ENCODE measurements around the gene ENTPD1.

Gene ENTPD1

DNA sequence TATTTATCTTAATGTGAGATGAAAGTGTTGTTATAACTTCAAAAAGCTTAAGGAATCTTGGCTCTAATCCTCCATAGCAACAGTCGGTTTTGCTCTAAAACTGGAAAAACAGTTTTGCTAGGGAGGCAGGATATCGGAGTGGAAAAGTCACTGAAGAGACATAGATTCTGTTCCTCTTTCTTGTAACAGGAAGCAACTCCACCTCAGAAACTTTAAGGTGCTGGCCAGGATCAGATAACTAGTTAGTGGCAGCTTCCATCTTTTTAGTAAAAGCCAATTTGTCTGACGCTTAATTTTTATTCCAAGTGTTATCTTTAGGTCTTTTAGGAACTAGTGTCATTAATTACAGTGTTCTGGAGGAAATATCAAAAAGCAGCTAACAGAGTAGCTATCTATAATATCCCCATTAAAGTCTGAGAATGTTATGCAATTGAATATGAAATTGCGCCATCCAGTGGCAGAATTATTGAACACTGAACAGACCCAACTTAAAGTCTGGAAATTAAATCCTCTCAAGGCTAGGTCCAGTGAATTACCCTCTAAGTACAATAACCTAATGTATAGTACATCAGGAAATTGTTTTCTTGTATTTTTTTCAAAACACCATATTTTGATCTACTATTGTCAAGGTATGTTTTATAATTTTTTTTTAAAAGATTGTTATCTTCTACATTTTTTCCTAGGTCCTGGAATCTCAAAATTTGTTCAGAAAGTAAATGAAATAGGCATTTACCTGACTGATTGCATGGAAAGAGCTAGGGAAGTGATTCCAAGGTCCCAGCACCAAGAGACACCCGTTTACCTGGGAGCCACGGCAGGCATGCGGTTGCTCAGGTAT lies 85.9 kb downstream of the ENTPD1 start:
- Mint-ChIP-seq H3K4me3 (no peak overlapping the region), H3K4me1 (ENCODE audit: low read depth) (peaks cover 2% of the 10 kb centered on the region), H3K27ac (no peak overlapping the region), H3K27me3 (peaks cover 12% of the 10 kb centered on the region), H3K36me3 (no peaks in the 10 kb centered on the region), H3K9me3 (ENCODE audit: low read depth) (no peaks in the 10 kb centered on the region)

DNA sequence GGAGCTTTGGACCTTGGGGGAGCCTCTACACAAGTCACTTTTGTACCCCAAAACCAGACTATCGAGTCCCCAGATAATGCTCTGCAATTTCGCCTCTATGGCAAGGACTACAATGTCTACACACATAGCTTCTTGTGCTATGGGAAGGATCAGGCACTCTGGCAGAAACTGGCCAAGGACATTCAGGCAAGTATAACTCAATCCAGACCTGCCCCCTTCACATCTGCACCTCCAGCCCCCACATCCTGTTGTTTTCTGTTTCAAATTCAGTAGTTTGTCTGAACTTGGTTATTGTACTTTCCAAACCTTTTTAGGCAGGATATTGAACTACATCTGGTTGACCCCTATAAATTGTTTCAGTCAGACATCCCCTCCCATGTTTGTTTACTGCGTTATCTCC lies 89.4 kb downstream of the ENTPD1 start:
- H3K27ac Mint-ChIP-seq, result no peak overlapping the region
- H3K36me3 Mint-ChIP-seq, result no peaks in the 10 kb centered on the region
- H3K4me3 Mint-ChIP-seq, result no peak overlapping the region
- peaks cover 2% of the 10 kb centered on the region for H3K4me1 Mint-ChIP-seq (ENCODE audit: low read depth)
- peaks cover 12% of the 10 kb centered on the region for H3K27me3 Mint-ChIP-seq
- no peaks in the 10 kb centered on the region for H3K9me3 Mint-ChIP-seq (ENCODE audit: low read depth)

DNA sequence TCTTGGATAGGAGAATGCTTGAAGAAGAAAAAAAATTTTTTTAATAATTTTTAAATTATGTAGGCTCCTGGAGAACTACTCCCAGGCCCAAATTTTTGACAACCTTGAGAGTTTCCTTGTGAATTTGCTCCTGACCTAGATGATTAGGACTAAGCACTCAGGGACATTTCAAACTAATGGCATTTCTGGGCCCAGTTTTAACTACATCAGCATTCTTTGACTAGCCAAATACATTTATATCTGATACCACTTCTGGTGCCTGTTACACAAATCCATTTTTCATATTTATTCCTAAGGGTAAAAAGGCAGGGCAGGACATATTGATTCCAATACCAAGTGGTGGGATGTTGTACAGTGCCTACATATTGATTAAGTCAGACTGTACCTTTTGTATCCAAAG lies 91.0 kb downstream of the ENTPD1 start:
- no peak overlapping the region for H3K4me3 Mint-ChIP-seq
- H3K9me3 Mint-ChIP-seq (ENCODE audit: low read depth), result no peaks in the 10 kb centered on the region
- H3K27ac Mint-ChIP-seq, result no peak overlapping the region
- H3K36me3 Mint-ChIP-seq, result no peaks in the 10 kb centered on the region
- H3K27me3 Mint-ChIP-seq, result peaks cover 12% of the 10 kb centered on the region
- H3K4me1 Mint-ChIP-seq (ENCODE audit: low read depth), result no peaks in the 10 kb centered on the region

DNA sequence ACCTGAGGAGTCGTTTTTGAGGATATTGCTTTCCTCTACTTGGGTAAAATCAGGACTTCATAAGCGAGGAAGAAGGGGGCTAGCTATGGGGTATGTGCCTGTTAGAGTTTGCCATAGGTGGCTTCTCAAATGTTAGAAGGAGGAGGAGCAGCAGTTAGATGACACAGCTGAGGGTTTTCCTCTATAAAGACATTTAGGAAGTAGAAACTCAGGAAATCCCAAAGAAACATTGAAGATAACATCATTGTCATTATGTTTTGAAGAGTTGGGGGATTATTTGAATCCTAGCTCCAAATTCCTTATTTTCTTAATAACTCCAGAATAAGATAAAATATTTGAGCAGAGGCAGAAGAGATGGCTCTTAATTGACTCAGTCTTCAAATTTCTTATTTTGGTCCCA lies 92.9 kb downstream of the ENTPD1 start:
- H3K4me1 Mint-ChIP-seq (ENCODE audit: low read depth), result no peaks in the 10 kb centered on the region
- no peaks in the 10 kb centered on the region for H3K36me3 Mint-ChIP-seq
- H3K27ac Mint-ChIP-seq, result no peak overlapping the region
- no peaks in the 10 kb centered on the region for H3K9me3 Mint-ChIP-seq (ENCODE audit: low read depth)
- peaks cover 5% of the 10 kb centered on the region for H3K27me3 Mint-ChIP-seq
- H3K4me3 Mint-ChIP-seq, result no peak overlapping the region

DNA sequence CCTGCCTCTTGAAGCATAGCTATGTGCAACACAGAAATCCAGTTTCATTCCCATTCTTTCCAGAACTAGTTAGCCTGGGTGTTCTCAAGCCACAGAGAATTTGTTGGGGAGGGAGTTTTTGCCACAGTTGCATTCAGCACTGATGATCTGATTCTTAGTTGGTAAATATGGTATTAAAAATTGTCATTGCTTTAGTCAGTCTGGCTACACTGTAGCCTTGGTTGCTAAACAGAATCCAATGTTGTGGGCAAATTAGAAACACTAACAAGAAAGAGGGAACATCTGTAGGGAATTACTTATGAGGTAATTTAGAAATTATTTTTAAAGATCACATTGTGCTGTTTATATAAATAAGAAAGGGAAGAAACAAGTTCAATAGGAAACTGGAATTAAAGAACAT lies 94.8 kb downstream of the ENTPD1 start:
- H3K9me3 Mint-ChIP-seq (ENCODE audit: low read depth), result peaks cover under 1% of the 10 kb centered on the region
- H3K27me3 Mint-ChIP-seq, result peaks cover 4% of the 10 kb centered on the region
- H3K36me3 Mint-ChIP-seq, result peaks cover under 1% of the 10 kb centered on the region
- H3K27ac Mint-ChIP-seq, result no peak overlapping the region
- no peaks in the 10 kb centered on the region for H3K4me1 Mint-ChIP-seq (ENCODE audit: low read depth)
- no peak overlapping the region for H3K4me3 Mint-ChIP-seq

DNA sequence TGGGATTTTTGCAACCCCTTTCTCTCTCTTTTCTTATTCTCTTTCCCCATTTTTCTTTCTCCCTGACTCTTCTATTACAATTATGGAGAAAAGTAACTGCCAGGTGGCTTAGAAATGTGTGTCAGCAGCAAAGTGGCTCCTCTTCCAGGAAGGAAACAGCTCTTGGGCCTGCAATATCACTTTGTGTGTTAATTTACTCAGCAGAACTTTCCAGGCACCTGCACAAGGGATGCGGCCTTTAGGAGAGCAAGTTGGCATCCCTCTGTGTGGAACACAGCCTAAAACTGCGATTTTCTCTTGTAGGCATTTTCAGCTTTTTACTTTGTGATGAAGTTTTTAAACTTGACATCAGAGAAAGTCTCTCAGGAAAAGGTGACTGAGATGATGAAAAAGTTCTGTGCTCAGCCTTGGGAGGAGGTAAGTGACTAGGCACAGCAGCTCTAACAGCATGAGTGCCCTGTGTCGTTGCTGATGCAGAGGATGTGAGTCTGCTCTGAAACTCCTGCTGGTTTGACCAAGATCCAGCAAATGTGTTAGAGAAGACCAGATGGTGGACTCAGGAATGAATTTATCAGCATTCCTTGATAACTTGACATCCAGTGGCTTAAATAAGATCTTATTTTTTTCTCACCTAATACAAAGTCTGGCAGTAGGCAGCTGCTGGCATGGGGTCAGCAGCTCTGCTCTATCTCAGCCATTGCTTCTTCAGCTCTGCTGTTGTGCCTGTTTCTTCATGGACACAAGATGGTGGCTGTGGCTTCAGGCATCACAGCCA lies 104.4 kb downstream of the ENTPD1 start:
- Mint-ChIP-seq H3K27me3 (peaks cover 6% of the 10 kb centered on the region), H3K4me1 (ENCODE audit: low read depth) (no peaks in the 10 kb centered on the region), H3K36me3 (peaks cover 10% of the 10 kb centered on the region), H3K27ac (no peak overlapping the region), H3K4me3 (no peak overlapping the region), H3K9me3 (ENCODE audit: low read depth) (peaks cover 5% of the 10 kb centered on the region)

DNA sequence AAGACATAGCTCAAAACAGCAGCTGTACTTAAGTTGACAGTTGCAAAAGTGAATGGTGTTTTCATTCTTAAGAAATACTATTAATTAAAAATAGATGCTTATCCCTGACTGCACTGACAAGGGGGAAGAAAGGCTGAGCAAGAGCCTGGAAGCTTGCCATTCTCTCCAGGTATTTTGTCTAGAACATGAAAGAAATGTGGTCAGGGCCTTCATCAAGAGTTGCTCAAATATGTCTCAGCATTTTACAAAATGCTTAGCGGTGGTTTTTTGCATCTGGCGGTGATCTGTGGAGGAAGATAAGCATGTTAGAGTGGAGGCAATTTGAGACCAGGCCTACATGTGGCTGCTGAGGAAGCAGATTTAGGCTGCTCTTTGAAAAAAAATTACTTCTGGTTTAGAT lies 105.4 kb downstream of the ENTPD1 start:
- Mint-ChIP-seq H3K36me3 (peaks cover 5% of the 10 kb centered on the region), H3K4me1 (ENCODE audit: low read depth) (no peaks in the 10 kb centered on the region), H3K27ac (no peak overlapping the region), H3K4me3 (no peak overlapping the region), H3K9me3 (ENCODE audit: low read depth) (no peaks in the 10 kb centered on the region), H3K27me3 (peaks cover 2% of the 10 kb centered on the region)

DNA sequence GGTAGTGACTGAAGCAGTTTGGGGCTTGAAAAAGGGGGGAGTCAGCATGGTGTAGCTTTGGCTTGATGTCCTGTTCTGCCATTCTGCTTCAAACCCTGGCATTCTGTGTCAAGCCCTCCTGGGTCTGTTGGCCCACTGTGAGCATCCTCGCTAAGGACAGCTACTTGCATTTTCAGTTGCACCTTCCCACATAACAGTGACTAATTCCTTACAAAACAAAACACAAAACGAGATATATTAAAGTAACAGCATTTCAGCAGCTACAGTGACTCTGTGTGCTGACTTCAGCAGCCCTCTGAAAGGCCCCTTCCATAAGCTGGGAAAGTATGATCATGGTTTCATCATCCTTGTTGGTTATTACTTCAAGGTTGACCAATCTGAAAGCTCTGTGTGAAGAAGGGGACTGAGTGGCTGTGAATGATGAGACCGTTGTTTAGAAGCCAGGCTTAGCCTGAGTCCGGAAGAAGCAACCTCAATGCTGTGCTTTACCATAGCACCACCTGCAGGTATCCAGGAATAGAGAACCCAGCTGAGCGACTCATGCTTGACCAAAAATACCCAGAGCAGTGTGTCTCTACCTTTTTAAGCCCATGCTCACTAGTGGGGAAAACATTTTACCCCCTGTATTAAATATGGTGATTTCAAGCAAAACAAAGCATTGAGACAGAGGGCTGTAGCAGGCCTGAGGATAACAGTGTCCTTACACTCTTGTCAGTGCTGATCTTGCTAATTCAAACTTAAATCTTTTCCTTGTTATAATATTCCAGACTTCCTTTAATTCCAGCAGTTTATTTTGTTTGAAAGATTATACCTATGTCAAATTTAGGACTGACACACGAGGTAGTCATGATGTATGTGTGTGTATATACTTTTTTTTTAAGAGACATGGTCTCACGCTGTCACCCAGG lies 109.2 kb downstream of the ENTPD1 start:
- H3K4me3 Mint-ChIP-seq, result no peak overlapping the region
- H3K27me3 Mint-ChIP-seq, result no peaks in the 10 kb centered on the region
- no peak overlapping the region for H3K27ac Mint-ChIP-seq

DNA sequence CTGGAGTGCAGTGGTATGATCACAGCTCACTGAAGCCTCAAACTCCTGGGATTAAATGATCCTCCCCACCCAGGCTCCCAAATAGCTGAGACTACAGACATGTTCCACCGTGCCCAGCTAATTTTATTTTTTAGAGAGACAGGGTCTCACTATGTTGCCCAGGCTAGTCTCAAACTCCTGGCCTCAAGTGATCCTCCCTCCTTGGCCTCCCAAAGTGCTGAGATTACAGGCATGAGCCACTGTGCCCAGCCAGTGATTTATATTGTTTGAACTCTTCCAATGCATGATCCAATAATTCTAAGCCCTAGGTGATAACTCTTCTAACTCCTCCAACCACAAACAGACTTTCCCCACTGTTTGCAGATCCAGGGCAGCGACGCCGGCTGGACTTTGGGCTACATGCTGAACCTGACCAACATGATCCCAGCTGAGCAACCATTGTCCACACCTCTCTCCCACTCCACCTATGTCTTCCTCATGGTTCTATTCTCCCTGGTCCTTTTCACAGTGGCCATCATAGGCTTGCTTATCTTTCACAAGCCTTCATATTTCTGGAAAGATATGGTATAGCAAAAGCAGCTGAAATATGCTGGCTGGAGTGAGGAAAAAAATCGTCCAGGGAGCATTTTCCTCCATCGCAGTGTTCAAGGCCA lies 110.0 kb downstream of the ENTPD1 start:
- no peaks in the 10 kb centered on the region for H3K27me3 Mint-ChIP-seq
- peaks cover 9% of the 10 kb centered on the region for H3K36me3 Mint-ChIP-seq
- no peak overlapping the region for H3K4me3 Mint-ChIP-seq
- H3K27ac Mint-ChIP-seq, result no peak overlapping the region
- H3K4me1 Mint-ChIP-seq (ENCODE audit: low read depth), result peaks cover 3% of the 10 kb centered on the region
- no peaks in the 10 kb centered on the region for H3K9me3 Mint-ChIP-seq (ENCODE audit: low read depth)

More for the DNA sequence above, 109.2 kb downstream of the ENTPD1 start:
- Mint-ChIP-seq H3K36me3 (peaks cover 5% of the 10 kb centered on the region), H3K9me3 (ENCODE audit: low read depth) (no peaks in the 10 kb centered on the region), H3K4me1 (ENCODE audit: low read depth) (peaks cover 3% of the 10 kb centered on the region)

DNA sequence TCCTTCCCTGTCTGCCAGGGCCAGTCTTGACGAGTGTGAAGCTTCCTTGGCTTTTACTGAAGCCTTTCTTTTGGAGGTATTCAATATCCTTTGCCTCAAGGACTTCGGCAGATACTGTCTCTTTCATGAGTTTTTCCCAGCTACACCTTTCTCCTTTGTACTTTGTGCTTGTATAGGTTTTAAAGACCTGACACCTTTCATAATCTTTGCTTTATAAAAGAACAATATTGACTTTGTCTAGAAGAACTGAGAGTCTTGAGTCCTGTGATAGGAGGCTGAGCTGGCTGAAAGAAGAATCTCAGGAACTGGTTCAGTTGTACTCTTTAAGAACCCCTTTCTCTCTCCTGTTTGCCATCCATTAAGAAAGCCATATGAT lies 110.5 kb downstream of the ENTPD1 start:
- H3K9me3 Mint-ChIP-seq (ENCODE audit: low read depth), result no peaks in the 10 kb centered on the region

DNA sequence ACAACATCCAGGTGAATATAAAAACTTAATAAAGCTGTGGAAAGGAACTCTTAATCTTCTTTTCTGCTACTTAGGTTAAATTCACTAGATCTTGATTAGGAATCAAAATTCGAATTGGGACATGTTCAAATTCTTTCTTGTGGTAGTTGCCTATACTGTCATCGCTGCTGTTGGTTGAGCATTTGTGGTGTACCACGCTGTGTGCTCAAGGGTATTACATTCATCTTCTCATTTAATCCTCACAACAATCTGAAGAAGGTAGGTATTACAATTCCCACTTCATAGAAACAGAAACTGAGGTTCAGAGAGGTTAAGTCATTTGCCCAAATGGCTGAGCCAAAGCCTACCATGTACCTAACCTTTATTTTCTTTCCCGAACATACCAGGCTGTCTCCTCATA lies 111.9 kb downstream of the ENTPD1 start:
- Mint-ChIP-seq H3K27me3 (no peaks in the 10 kb centered on the region), H3K36me3 (peaks cover 12% of the 10 kb centered on the region), H3K4me1 (ENCODE audit: low read depth) (peaks cover 3% of the 10 kb centered on the region), H3K27ac (no peak overlapping the region), H3K9me3 (ENCODE audit: low read depth) (no peaks in the 10 kb centered on the region), H3K4me3 (no peak overlapping the region)

More for the DNA sequence above, 110.5 kb downstream of the ENTPD1 start:
- Mint-ChIP-seq H3K4me1 (ENCODE audit: low read depth) (peaks cover 3% of the 10 kb centered on the region), H3K27ac (no peak overlapping the region), H3K27me3 (no peaks in the 10 kb centered on the region), H3K36me3 (peaks cover 9% of the 10 kb centered on the region), H3K4me3 (no peak overlapping the region)

DNA sequence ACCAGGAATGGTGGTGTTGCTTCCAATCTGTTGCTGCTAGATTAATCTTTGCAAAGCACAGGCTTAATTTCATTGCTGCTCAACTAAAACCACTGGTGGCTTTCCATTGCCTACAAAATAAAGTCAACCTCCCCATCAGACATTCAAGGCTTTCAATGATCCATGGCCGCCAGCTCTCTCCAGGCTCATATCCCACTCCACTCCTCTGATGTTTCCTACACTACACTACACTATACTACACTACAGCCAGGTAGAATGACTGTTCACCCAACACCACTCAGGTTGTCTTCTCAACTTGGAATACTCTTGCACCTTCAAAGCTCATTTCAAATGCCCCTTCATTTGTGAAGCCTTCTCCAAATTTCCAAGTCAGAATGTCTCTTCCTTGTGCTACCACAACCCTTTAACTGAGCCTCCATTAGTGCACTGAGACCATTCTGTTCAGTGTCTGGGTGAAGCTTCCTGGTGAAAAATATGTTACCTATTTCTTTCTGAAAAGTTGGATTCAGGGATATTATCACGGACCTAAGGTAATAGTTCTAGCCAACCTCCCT lies 116.3 kb downstream of the ENTPD1 start:
- H3K36me3 Mint-ChIP-seq, result peaks cover 43% of the 10 kb centered on the region

DNA sequence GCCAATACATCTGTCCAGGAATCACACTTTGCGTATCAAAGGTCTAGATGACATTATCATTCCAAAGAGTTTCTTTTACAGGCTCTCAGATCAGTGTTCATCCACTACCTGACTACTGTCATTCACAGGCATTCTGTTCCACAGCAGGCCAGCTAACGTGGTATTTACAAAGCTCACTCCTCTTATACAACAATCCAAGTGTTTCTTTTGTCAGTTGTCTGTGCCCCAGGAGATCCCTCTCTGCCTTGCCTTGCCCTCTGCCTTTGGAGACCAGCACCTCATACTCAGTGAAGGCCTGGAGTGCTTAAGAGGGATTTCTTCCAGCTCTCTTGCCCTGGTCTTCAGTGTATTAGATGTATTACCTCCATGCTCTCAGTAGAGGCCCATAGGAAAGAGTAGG lies 117.2 kb downstream of the ENTPD1 start:
- Mint-ChIP-seq H3K27ac (no peak overlapping the region), H3K9me3 (ENCODE audit: low read depth) (no peaks in the 10 kb centered on the region), H3K27me3 (no peaks in the 10 kb centered on the region), H3K4me3 (no peak overlapping the region), H3K36me3 (peaks cover 43% of the 10 kb centered on the region), H3K4me1 (ENCODE audit: low read depth) (no peaks in the 10 kb centered on the region)

More for the DNA sequence above, 116.3 kb downstream of the ENTPD1 start:
- H3K4me1 Mint-ChIP-seq (ENCODE audit: low read depth), result peaks cover 3% of the 10 kb centered on the region
- H3K9me3 Mint-ChIP-seq (ENCODE audit: low read depth), result no peaks in the 10 kb centered on the region
- H3K4me3 Mint-ChIP-seq, result no peak overlapping the region
- H3K27ac Mint-ChIP-seq, result no peak overlapping the region
- H3K27me3 Mint-ChIP-seq, result no peaks in the 10 kb centered on the region

DNA sequence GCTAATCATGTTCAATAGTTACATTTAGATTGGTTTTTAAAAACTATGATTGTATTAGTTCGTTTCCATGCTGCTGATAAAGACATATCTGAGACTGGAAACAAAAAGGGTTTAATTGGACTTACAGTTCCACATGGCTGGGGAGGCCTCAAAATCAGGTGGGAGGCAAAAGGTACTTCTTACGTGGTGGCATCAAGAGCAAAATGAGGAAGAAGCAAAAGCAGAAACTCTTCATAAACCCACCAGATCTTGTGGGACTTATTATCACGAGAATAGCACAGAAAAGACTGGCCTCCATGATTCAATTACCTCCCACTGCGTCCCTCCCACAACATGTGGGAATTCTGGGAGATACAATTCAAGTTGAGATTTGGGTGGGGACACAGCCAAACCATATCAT lies 117.7 kb downstream of the ENTPD1 start:
- peaks cover 43% of the 10 kb centered on the region for H3K36me3 Mint-ChIP-seq
- no peaks in the 10 kb centered on the region for H3K4me1 Mint-ChIP-seq (ENCODE audit: low read depth)
- H3K27me3 Mint-ChIP-seq, result no peaks in the 10 kb centered on the region
- no peaks in the 10 kb centered on the region for H3K9me3 Mint-ChIP-seq (ENCODE audit: low read depth)
- H3K4me3 Mint-ChIP-seq, result no peak overlapping the region
- no peak overlapping the region for H3K27ac Mint-ChIP-seq

Measured in activated naive CD8-positive, alpha-beta T cell (primary cell).